GM19455 (cell line): Measurements from ENCODE around the gene LENG1.

Experiments used
- ATAC-seq: cut with Tn5 transposase; IDR thresholded peaks from one replicate; pipeline ENCODE4 v1.9.1; 2021; ENCODE audit not compliant: unreplicated experiment

The LENG1 gene

DNA sequence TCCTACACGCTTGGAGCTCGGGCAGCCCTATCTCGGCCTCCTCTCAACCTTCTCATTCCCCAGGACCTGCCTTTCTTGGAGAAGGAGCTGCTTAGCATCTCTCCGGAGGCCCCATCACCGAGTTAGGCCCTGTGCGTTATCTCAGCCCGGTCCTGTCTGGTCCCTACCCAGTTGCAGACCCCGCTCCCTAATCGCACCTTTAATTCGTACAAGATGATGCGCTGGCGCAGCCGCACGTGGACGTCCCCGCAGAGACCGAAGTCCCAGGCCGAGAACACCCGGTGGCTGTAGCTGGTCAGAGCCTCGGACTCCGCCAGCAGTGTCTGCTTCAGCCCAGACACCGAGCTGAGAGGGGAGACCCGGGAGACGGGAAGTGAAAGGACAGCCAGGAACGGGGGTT is 5.7 kb upstream of the LENG1 start:
- no peak for ATAC-seq

DNA sequence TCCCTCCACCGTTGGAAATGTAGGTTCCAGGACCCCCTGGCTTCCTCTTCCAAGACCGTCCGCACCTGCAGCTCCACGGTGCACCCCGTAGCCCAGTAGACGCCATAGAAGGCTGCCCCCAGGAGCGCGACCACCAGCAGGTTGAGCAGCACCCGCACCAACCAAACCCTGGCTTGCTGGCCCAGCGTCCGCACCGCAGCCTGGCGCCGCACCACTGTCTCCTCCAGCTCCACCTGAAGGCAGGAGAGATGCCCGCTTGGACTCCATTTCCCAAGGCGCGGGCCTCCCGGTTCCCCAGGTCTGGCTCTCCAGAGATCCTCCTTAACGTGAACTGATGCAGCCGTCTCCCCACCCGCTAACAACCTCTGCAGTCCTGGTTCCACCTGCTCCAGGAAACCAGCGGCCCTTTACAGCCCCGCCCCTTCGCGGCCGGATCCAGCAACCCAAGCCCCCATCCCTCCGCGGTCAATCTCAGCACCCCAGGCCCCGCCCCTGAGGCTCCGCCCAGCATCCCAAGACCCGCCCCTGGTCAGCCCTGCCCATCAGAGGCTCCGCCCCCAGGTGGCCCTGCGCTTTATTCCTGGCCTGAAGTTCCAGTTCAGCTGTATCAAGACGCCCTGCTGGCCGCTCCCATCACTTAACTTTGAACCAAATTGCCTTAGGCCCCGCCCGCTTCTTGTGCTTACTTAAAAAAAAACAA is 5.0 kb upstream of the LENG1 start:
- ATAC-seq: no peak

DNA sequence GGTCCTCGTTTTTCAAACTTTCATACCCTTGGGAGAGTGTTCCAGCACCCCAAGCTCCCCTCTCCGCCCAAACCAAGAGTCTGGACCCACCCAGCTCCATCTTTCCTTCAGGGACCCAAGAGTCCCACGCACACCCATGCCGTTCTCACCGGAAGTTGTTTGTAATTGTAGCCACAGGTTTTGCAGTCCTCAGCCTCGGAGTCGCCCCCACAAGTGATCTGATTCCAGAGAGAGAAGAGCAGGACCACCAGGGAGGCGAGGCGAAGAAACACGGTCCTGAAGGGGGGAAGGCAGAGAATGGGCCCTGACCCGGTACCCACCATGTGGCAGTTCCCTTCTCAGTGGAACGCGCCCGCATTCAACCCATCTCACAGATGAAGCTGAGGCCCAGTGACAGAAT is 3.4 kb upstream of the LENG1 start:
- ATAC-seq: no peak

DNA sequence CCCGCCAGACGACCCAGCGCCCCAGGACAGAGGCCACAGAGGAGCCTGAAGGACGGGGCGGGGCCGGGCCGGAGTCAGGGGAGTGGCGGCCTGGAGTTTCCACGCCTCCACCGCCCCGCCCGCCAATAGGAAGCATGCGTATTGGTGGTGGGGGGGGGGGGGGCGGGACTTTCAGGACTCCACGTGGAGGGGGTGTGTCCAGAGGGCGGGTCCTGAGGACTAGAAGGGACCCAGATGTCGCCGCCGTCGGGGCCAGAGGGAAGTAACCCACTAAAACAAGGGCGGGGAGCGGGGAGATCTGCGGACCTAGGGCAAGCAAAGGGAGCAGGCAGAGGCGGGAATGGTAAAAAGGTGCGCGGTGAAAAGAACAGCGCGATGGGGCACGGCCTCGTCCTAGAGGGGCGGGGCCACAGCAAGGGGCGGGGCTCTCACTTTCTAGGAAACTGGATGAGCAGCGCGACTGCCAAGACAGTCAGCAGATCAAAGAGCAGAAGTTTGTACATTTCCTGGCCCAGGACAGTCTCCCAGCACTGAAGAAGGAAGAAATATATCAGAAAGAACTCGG is 2.8 kb upstream of the LENG1 start:
- no peak for ATAC-seq

DNA sequence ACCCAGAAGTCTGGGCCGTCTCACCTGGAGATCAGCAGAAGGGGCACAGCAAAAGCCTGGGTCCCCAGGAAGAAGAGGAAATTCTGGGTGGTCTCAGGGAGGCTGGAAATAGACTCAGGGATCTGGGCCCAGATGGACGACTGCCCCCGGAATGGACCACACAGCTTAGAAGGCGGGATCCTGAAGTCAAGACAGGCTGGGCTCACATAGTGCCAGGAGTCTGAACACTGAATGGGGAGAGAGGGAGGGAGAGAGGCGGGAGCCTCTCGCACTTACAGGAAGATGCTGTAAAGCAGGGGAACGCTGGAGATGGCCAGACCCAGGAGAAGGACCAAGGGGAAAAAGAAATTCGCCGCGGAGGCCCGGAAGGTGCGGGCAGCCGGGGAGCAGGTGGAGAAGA is 1.3 kb upstream of the LENG1 start:
- no peak for ATAC-seq

DNA sequence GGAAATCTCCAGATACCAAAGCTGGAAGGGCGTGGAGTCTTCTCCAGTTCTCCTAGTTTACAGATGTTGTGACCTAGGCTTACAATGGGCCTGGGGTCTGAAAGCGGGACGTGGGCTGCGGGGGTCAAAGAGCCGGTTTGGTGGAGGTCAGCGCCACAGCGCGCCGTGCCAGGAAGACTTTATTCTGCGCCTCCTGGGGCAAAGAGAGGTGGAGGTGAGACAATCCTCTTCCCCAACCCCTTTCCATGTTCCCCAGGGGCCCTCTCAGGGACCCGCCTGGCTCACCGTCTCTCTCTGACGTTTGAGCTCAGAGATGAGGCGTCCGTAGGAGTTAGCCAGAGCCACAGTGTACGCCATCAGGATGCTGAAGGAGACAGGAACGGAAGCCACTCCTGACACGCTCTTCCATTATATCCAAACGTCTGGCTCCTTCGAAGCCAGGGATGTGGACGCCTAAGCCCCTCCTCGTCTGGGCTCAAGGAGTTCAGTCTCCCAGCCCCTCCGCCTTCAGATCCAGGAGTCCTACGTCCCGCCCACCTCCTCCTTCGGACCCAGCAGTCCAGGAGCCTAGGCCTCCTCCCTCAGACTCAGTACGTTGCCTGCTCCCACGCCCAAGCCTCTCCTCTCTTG is 776 bp upstream of the LENG1 start:
- peak; percentile 2 for ATAC-seq

DNA sequence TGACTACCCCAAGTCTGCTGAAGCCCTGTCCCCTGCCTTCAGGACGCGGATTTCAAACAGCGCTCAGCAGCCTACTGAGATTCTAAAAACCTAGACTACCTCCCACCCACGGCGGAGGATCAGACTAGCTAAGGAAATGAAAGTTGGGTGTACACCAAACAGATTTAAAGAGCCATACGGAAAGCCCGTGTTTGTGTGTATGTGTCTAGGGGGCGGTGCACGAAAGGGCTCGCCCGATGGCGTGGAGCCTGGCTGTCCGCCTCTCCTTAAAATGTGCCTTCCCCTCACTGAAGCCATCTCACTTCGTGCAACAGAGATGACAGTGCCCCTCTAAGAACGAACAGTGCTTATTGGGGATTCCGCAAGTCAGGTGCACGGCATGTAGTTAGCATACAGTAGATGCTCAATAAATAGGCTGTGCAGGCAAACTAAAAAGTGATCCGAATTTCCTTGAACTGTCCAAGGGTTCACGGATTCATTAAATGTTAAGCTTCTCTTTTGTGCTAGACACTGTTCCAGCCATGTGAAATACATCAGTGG is 639 bp downstream of the LENG1 start:
- no peak for ATAC-seq

DNA sequence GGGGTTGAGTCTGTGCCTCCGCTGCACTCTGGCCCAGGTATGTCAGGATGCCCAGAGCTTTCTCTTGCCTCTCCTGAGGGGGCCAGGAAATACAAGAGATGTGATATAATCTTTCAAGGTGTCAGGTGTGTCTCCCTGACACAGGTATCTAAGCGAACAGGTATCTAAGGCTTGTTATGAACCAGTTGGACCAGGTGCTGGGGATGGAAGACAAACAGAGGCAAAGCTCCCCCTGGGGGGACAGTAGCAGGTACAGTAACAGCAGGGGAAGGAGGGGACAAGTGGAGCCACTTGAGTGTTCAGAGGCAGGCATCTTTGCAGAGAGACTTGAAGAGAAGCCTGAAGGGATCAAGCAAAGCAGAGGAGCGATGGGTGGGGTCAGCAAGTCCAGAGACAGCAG is 2.6 kb downstream of the LENG1 start:
- no peak for ATAC-seq

DNA sequence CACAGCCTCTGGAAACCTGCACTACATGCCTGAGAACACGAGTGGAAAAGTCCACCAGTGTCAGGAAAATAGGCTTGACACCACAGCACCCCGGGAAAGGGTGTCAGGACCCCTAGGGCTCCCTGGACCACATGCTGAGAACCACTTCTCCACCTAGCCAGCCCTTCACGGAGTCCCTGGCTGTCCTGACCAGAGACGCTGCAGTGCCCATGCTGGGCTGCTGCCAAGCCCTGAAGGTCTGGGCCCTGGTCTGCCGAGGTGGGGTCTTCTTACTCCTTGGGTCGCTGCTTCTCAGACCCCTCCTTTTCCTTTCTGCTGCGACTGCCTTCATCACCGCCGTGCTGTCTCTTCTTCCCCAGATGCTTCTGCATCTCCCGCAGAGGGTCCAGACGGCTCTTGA is 3.0 kb downstream of the LENG1 start:
- no peak for ATAC-seq

DNA sequence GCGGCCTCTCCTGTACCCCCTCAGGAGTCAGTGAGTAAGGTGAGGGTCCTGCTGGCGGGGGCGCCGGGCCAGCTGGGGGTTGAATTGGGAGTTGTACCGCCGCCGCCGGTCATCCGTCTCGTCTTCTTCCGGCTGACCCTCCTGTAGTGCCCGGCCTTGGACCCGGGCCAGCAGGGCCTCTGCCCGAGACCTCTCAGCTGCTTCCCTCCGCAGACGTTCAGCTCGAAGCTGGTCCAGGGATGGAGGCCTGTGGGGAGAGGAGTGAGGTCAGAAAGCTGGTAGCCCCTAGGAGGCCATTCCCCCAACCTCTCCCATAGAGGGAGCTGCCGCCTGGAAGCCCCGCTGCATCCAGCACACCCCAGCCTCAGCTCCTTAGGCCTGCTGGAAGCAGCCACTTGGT is 3.8 kb downstream of the LENG1 start:
- ATAC-seq: no peak

DNA sequence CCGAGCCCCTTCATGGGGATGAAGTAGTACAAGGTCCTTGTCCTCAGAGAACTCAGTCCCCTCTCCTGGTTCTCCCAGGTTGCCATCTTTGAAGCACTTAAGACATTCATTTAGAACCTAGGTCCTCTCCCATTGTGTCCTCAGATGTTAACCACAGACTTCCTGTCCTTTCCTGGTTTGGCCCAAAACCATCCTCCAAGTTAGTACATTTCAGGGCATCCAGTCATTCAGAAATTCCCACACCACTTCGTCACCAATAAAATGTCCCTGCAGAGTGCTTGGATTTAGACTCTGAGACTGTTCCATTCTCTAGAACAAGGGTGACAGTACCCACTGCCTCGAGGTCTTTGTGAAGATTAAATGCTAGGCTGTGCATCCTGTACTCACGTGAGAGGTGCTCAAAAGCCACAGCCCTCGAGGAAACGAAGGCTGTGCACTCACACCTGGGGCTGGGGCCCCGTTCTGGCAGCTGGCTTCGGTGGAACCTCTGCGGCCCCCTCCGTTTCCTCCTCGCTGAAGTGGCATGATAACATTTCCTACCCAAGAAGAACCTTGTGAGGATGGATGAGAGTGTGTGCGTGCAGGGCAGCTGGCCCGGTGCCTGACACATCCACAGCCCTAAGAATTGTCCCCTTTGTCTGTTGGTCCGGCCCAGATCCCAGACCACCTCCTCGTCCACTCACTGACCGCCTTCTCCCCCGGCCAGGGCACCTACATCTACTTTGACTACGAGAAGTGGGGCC is 4.7 kb downstream of the LENG1 start:
- no peak for ATAC-seq

DNA sequence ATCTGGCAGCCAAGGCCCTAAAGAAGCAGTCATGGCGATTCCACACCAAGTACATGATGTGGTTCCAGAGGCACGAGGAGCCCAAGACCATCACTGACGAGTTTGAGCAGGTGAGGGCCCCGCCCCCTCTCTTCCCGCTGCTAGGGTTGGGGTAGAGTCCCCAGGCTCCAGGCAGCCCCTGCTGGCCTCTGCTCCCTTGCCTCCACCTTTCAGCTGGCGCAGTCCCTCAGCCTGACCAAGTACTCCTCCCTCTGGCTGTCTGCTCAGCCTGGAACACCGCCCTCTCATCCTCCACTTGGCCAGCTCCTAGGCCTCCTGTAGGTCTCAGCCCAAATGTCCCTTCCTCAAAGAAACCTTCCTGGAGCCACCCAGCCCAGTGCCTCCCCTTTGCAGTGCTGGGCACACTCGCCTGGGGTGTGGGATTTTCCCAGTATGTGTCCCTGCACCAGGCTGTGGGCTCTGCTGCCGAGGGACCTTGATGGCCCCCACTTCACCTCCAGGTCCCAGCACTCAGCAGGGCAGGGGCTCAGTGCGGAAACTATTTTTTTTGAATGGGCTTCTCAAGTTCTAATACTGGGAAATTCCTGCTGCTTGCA is 5.7 kb downstream of the LENG1 start:
- no peak for ATAC-seq

DNA sequence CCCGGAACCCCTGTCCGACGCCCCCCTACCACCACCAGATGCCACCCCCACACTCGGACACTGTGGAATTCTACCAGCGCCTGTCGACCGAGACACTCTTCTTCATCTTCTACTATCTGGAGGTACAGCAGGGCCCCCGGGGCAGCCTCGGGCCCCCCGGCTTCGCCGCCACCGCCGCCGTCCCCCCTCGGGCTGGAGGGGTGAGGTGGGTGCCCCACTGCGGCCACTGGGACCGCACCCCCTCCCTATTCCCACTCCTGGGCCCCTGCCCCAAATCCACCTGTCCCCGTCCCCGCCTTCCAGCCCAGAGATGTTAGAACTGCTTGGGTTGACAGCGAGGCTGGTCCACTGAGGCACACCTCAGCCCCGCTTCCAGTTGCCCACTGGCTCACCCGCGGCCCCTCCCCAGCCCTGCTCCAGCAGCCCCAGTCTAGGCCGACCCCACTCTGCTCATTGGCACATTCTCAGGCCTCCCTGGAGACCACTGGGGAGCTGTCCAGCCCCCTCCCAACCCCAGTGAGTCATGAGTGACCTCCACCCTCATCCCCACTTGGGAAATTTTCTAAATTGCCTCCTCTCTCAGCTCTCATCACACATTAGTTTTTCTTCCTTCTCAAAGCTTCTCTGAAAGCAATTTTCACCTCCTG is 6.5 kb downstream of the LENG1 start:
- no peak for ATAC-seq

DNA sequence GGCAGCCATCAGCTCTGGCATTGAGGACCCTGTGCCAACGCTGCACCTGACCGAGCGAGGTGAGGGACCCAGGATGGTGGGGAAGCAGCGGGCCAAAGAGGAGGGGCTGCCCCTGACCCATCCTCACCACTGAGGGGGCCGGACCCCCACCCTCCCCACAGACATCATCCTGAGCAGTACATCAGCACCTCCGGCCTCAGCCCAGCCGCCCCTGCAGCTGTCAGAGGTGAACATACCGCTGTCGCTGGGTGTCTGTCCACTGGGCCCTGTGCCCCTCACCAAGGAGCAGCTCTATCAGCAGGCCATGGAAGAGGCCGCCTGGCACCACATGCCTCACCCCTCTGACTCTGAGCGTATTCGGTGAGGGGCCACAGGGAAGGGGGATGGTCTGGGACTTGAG is 7.3 kb downstream of the LENG1 start:
- ATAC-seq: no peak

DNA sequence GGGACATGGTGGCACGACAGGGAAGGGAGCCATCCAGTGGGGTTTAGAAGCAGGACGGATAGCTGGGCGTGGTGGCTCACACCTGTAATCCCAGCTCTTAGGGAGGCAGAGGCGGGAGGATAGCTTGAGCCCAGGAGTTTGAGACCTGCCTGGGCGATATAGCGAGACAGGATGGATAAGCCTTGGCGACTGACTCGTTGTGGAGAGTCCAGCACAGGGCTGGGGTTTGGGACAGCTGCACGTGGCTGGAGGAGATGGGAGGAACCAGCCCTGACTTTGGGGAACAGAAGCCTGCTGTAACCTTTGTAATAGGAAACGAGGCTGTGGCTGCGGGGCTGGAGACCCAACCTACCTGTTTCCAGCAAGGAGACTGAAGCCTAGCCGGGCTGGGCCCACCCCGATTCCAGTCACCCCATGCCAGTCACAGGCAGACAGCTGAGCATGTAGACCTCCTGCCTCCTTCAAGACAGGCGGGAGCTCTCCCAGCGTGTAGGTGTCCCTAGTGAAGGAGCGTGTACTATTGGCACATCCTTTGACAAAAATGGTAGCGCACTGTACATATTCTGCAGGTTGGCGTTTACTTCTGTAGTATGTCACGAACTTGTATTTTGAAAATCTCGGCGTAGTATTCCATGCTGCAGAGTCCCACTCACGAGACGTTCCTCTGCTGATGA is 8.0 kb downstream of the LENG1 start:
- no peak for ATAC-seq

DNA sequence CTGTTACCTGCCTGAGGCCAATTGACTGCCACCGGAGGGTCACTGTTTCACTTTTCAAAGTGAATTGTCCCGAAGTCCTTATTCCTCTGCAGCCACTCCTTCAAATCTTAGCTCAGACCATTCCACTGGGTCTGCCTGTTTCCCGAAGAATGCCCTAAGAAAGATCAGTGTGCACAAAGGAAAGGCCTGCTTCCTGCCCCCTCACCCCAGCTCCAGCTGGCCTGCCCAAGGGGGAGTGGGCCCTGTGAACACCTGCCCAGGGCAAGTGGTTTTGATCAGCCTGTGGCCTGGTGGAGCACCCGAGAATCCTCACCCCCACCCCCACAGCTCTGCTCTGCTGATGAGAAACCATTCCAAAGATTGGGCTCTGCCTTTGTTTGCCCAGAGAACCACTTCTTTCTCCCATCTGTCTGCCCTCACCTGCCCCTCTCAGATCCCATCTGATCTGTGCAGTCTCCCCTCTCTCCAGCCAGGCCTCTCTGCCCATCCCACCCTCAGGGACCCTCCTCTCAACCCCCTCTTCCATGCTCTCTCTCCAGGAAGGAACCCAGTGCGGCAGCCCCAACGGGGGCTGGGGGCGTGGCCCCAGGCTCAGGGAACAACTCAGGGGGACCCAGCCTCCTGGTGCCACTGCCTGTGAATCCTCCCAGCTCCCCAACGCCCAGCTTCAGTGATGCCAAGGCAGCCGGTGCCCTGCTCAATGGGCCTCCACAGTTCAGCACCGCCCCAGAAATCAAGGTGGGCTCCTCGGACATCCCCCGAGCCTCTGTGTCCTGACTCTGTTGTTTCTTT is 10.3 kb downstream of the LENG1 start:
- no peak for ATAC-seq

DNA sequence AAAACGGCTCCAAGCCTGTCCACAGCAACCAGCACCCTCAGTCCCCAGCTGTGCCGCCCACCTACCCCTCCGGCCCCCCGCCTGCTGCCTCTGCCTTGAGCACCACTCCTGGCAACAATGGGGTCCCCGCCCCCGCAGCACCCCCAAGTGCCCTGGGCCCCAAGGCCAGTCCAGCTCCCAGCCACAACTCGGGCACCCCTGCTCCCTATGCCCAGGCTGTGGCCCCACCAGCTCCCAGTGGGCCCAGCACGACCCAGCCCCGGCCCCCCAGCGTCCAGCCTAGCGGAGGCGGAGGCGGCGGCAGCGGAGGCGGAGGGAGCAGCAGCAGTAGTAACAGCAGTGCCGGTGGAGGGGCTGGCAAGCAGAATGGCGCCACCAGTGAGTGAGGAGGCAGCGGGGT is 11.4 kb downstream of the LENG1 start:
- no peak for ATAC-seq

DNA sequence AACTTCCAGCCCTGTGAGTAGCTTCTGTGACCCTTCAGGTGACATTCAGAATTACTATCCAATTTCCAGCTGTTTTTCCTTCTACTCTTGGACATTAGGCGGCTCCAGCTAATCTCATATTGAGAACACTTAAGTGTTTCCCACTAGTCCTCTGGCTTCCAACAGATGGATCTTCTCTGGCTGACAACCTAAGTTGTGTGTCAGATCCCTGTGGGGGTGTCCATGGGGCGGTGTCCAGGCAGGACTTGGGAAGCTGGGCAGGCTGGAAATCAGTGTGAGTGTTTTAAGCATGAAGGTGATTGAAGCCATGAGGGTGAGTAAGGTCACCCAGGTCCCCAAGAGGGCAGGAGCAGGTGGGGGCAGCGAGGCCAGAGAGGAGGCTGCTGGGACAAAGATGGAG is 11.8 kb downstream of the LENG1 start:
- no peak for ATAC-seq

DNA sequence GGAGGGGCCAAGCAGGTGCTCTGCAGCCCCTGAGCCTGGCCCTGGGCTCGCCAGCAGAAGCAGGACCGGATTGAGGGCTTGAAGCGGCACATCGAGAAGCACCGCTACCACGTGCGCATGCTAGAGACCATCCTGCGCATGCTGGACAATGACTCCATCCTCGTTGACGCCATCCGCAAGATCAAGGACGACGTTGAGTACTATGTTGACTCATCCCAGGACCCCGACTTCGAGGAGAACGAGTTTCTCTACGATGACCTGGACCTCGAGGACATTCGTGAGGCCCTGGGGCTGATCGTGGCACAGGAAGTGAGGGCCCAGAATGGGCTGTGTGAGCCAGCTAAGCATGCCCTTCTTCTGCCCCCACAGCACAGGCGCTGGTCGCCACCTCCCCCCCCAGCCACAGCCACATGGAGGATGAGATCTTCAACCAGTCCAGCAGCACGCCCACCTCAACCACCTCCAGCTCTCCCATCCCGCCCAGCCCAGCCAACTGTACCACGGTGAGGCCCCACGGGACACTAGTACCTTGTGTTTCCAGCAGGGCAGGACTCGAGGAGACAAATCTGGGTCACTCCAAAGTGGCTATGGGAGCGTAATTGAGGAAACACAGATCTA is 13.9 kb downstream of the LENG1 start:
- ATAC-seq: no peak
